ENCODE results near the gene MT1G.

MT1G gene

DNA sequence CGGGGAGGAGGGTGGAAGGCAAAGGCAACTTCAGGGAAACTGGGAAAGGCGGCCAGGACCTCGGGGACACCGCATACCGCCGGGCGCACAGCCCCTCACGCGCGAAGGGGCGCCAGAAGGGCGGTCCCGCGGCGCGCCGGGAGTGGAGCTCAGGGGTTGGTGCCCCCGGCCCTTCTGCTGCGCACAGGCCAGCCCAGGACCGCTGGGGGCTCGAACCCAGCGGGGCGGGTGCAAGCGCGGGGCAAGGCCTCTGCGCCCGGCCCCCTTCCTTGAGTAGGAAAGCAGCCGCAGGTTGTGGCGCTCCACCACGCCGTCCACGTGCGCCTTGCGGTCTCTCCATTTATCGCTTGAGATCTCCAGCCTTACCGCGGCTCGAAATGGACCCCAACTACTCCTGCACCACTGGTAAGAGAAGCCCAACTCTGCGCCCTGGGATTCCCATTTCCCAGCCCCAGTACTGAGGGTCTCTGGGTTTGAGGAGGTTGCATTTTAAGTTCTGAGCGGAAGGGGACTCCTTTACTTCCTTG, 32.4 kb downstream of the MT1G start:
- Histone ChIP-seq H3K9me2 (replicated peaks; ENCODE audit: insufficient read depth, low read length) (no peaks in the 10 kb centered on the region), H3K9ac (ENCODE audit: low read length) (no peak overlapping the region), H3K4me1 (ENCODE audit: low read length) (no peaks in the 10 kb centered on the region), H3K4me3 (ENCODE audit: low read length) (no peak overlapping the region; the same call in 1 of the 2 replicates), H3K4me2 (ENCODE audit: low read depth, low read length) (peak overlapping the region; percentile 21; the same call in 1 of the 2 replicates), H3K79me2 (ENCODE audit: low read length) (no peaks in the 10 kb centered on the region), H3K27me3 (replicated peaks; ENCODE audit: insufficient read depth, low read length) (peaks cover 97% of the 10 kb centered on the region), H3K9me3 (replicated peaks; ENCODE audit: insufficient read depth, low read length) (no peaks in the 10 kb centered on the region), H3K36me3 (replicated peaks; ENCODE audit: insufficient read depth, low read length) (no peaks in the 10 kb centered on the region), H3K27ac (ENCODE audit: low read length) (no peak overlapping the region), H2AFZ (ENCODE audit: low read length) (no peak overlapping the region), H4K20me1 (ENCODE audit: insufficient read depth, low read length) (no peaks in the 10 kb centered on the region), H3F3A (ENCODE audit: insufficient read depth, low read length) (no peaks in the 10 kb centered on the region)
- TF ChIP-seq EZH2 (optimal IDR thresholded peaks at IDR 0.05; ENCODE audit: low read depth, low read length) (no peak), EZH2phosphoT487 (IDR thresholded peaks at IDR 0.05; ENCODE audit: low read length) (no peak)
- TF ChIP-seq, protein P1, sequence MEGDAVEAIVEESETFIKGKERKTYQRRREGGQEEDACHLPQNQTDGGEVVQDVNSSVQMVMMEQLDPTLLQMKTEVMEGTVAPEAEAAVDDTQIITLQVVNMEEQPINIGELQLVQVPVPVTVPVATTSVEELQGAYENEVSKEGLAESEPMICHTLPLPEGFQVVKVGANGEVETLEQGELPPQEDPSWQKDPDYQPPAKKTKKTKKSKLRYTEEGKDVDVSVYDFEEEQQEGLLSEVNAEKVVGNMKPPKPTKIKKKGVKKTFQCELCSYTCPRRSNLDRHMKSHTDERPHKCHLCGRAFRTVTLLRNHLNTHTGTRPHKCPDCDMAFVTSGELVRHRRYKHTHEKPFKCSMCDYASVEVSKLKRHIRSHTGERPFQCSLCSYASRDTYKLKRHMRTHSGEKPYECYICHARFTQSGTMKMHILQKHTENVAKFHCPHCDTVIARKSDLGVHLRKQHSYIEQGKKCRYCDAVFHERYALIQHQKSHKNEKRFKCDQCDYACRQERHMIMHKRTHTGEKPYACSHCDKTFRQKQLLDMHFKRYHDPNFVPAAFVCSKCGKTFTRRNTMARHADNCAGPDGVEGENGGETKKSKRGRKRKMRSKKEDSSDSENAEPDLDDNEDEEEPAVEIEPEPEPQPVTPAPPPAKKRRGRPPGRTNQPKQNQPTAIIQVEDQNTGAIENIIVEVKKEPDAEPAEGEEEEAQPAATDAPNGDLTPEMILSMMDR (IDR thresholded peaks at IDR 0.05; ENCODE audit: low read length), result no peak
- DNase-seq, result no peak

DNA sequence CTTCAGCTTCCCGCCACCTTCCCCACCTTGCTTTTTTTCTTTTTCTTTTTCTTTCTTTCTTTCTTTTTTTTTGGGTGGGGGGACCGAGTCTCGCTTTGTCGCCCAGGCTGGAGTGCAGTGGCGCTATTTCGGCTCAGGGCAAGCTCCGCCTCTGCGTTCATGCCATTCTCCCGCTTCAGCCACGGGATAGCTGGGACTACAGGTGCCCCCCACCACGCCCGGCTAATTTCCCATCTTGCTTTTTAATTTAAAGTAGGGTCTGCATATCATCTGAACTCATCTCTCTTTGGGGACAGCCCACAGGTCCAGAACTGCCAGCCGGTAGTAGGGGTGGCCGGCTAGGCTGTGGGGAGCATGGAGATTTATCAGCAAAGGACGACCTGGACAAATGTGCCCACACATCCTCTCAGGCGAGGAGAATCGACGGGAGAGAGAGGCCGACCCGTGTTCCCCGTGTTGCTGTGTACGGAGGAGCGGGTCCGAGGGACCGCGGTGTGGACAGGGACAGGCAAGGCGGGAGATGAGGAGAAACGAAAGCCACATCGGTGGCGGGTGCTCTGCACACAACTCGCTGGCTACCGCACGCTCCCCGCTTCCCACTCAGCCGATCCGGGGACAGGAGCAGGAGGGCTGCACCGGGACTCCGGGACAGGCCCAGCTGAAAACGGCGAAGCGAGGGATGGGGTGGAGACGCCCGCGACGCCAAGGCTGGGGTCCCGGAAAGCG, 33.0 kb downstream of the MT1G start:
- Histone ChIP-seq H3K79me2 (ENCODE audit: low read length) (no peaks in the 10 kb centered on the region), H3K4me1 (ENCODE audit: low read length) (no peaks in the 10 kb centered on the region), H2AFZ (ENCODE audit: low read length) (no peak overlapping the region), H4K20me1 (ENCODE audit: insufficient read depth, low read length) (no peaks in the 10 kb centered on the region), H3K9ac (ENCODE audit: low read length) (no peak overlapping the region), H3K27ac (ENCODE audit: low read length) (no peak overlapping the region), H3K9me2 (replicated peaks; ENCODE audit: insufficient read depth, low read length) (no peaks in the 10 kb centered on the region), H3K36me3 (replicated peaks; ENCODE audit: insufficient read depth, low read length) (no peaks in the 10 kb centered on the region), H3F3A (ENCODE audit: insufficient read depth, low read length) (no peaks in the 10 kb centered on the region), H3K27me3 (replicated peaks; ENCODE audit: insufficient read depth, low read length) (peaks cover 90% of the 10 kb centered on the region), H3K9me3 (replicated peaks; ENCODE audit: insufficient read depth, low read length) (no peaks in the 10 kb centered on the region), H3K4me3 (ENCODE audit: low read length) (no peak overlapping the region; the same call in 1 of the 2 replicates), H3K4me2 (ENCODE audit: low read depth, low read length) (peak overlapping the region; percentile 21; the same call in 1 of the 2 replicates)
- no peak for TF ChIP-seq EZH2phosphoT487 (IDR thresholded peaks at IDR 0.05; ENCODE audit: low read length)
- TF ChIP-seq, protein P1 (IDR thresholded peaks at IDR 0.05; ENCODE audit: low read length), result no peak
- TF ChIP-seq EZH2 (optimal IDR thresholded peaks at IDR 0.05; ENCODE audit: low read depth, low read length), result no peak
- DNase-seq, result no peak

DNA sequence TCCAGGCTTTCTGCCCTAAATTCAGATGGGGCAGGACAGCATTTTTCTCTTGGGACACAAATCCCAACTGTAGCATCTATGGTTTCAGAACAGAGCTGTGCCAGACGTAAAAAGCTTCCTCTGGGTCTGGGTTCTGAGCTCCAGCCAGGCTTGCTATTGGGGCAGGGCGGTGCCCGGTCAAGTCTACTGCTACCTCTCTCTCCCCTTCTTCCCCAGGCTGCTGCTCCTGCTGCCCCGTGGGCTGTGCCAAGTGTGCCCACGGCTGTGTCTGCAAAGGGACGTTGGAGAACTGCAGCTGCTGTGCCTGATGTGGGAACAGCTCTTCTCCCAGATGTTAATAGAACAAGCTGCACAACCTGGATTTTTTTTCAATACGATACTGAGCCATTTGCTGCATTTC, 34.3 kb downstream of the MT1G start:
- H3K36me3 ChIP-seq (replicated peaks; ENCODE audit: insufficient read depth, low read length), result no peaks in the 10 kb centered on the region
- H3K4me2 ChIP-seq (ENCODE audit: low read depth, low read length), result no peak overlapping the region
- no peak overlapping the region for H3K27ac ChIP-seq (ENCODE audit: low read length)
- H4K20me1 ChIP-seq (ENCODE audit: insufficient read depth, low read length), result no peaks in the 10 kb centered on the region
- DNase-seq, result no peak
- no peak overlapping the region for H2AFZ ChIP-seq (ENCODE audit: low read length)
- peaks cover 79% of the 10 kb centered on the region for H3K27me3 ChIP-seq (replicated peaks; ENCODE audit: insufficient read depth, low read length)
- H3K4me1 ChIP-seq (ENCODE audit: low read length), result no peaks in the 10 kb centered on the region
- no peak for TF ChIP-seq EZH2 (optimal IDR thresholded peaks at IDR 0.05; ENCODE audit: low read depth, low read length)
- H3K9me2 ChIP-seq (replicated peaks; ENCODE audit: insufficient read depth, low read length), result no peaks in the 10 kb centered on the region
- H3F3A ChIP-seq (ENCODE audit: insufficient read depth, low read length), result no peaks in the 10 kb centered on the region
- no peaks in the 10 kb centered on the region for H3K9me3 ChIP-seq (replicated peaks; ENCODE audit: insufficient read depth, low read length)
- H3K9ac ChIP-seq (ENCODE audit: low read length), result no peak overlapping the region
- H3K79me2 ChIP-seq (ENCODE audit: low read length), result no peaks in the 10 kb centered on the region
- H3K4me3 ChIP-seq (ENCODE audit: low read length), result no peak overlapping the region

DNA sequence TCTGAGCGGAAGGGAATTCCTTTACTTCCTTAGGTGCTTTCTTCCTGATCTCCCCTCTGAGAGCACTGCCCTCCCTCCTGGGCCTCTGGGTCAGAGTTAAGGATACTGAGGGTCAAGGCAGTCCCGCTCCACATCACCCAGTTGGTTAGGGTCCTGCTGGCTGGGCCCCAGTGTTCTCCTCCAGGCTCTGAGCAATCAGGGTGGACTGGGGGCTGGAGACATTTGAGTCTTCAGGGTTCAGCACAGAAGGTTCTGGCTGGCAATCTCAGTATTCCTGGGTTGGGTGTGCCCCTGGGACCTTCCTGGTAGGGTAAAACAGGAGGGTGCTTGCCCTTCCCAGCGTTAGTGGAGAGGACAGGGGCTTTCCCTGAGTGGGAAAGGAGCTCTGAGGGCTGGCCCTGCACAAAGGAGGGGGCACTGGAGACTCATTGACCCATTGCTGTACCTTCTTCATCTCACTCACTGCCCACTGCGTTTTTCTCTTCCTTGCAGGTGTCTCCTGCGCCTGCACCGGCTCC, 35.0 kb downstream of the MT1G start:
- Histone ChIP-seq H3K4me1 (ENCODE audit: low read length) (no peaks in the 10 kb centered on the region), H3K4me2 (ENCODE audit: low read depth, low read length) (no peak overlapping the region), H4K20me1 (ENCODE audit: insufficient read depth, low read length) (no peaks in the 10 kb centered on the region), H3K79me2 (ENCODE audit: low read length) (no peaks in the 10 kb centered on the region), H3F3A (ENCODE audit: insufficient read depth, low read length) (no peaks in the 10 kb centered on the region), H3K9me3 (replicated peaks; ENCODE audit: insufficient read depth, low read length) (no peaks in the 10 kb centered on the region), H3K4me3 (ENCODE audit: low read length) (no peak overlapping the region), H3K27me3 (replicated peaks; ENCODE audit: insufficient read depth, low read length) (peaks cover 77% of the 10 kb centered on the region), H3K36me3 (replicated peaks; ENCODE audit: insufficient read depth, low read length) (no peaks in the 10 kb centered on the region), H3K27ac (ENCODE audit: low read length) (no peak overlapping the region), H3K9me2 (replicated peaks; ENCODE audit: insufficient read depth, low read length) (no peaks in the 10 kb centered on the region), H2AFZ (ENCODE audit: low read length) (no peak overlapping the region), H3K9ac (ENCODE audit: low read length) (no peak overlapping the region)
- DNase-seq, result no peak
- TF ChIP-seq, protein P1 (IDR thresholded peaks at IDR 0.05; ENCODE audit: low read length), result no peak
- TF ChIP-seq EZH2phosphoT487 (IDR thresholded peaks at IDR 0.05; ENCODE audit: low read length) (no peak), EZH2 (optimal IDR thresholded peaks at IDR 0.05; ENCODE audit: low read depth, low read length) (no peak)
